Esophagus (tissue), 2 donors: ENCODE results near the gene EBP. TPM values are rescaled to one million over a fixed set of nuclear protein-coding genes. Genes with fewer than 3 reads are reported as not detected.

Experiments
- H3K27ac ChIP-seq, 2 donors: one replicate each; pipeline ENCODE4 v1.5.1; 2013; ENCODE audit warnings: low read depth in 2 of 2, mild to moderate bottlenecking in 2 of 2, inconsistent platforms in 1 of 2, low read length in 1 of 2, moderate library complexity in 1 of 2
- H3K27me3 ChIP-seq, 2 donors: one replicate each; pipeline ENCODE4 v1.6.1; 2013; ENCODE audit warnings: low read length in 2 of 2, control low read depth in 1 of 2, mild to moderate bottlenecking in 1 of 2; ENCODE audit not compliant: insufficient read depth in 2 of 2, control insufficient read depth in 1 of 2
- H3K36me3 ChIP-seq, 2 donors: one replicate each; pipeline ENCODE4 v1.6.1; 2013; ENCODE audit warnings: low read length in 1 of 2; ENCODE audit not compliant: control insufficient read depth in 2 of 2, insufficient read depth in 2 of 2
- H3K4me1 ChIP-seq, 2 donors: one replicate each; pipeline ENCODE4 v1.6.1; 2013; ENCODE audit warnings: low read length in 1 of 2; ENCODE audit not compliant: control insufficient read depth in 2 of 2, insufficient read depth in 2 of 2
- H3K4me3 ChIP-seq, 2 donors: one replicate each; pipeline ENCODE4 v1.5.1; 2013; ENCODE audit warnings: low read length in 2 of 2, mild to moderate bottlenecking in 2 of 2, low read depth in 1 of 2, moderate library complexity in 1 of 2
- H3K9me3 ChIP-seq, 2 donors: one replicate each; pipeline ENCODE4 v1.6.1; 2013; ENCODE audit warnings: mild to moderate bottlenecking in 2 of 2, low read depth in 1 of 2, low read length in 1 of 2, moderate library complexity in 1 of 2; ENCODE audit not compliant: control insufficient read depth in 2 of 2, insufficient read depth in 1 of 2
- WGBS, 2 donors: extraction: QIAGEN DNeasy Blood & Tissue Kit; methylation state at CpG; one replicate each; pipeline ENCODE4 v1.1.7; 2013; 5-methylcytosine and 5-hydroxymethylcytosine counted together
- polyA plus RNA-seq, 2 donors: library from polyadenylated mRNA; stranded (reverse); fragments of 200-250 nt; gene quantifications; one replicate each; pipeline ENCODE4 v1.2.3, GENCODE V29; 2013
- donor health status: healthy with polysubstance abuse.
- donor health status: Bipolar disorder and iron deficiency.

Gene EBP
- polyA plus RNA-seq, 2 donors, result 151 to 179 TPM

- H3K27me3 ChIP-seq, result no peaks in the 10 kb centered on the region
- no peak overlapping the region for H3K27ac ChIP-seq
- no peaks in the 10 kb centered on the region for H3K9me3 ChIP-seq
- peaks cover 4 to 24% of the 10 kb centered on the region in 2 donors for H3K36me3 ChIP-seq
- peaks cover 0 to 2% of the 10 kb centered on the region in 2 donors for H3K4me1 ChIP-seq
- 93% methylated on average over 19 of the region's 19 CpGs for WGBS, 2 donors
- H3K4me3 ChIP-seq, result no peak overlapping the region
Measured at GRCh38 chrX:48477960-48478755, 43.5 kb upstream of the EBP start.

DNA sequence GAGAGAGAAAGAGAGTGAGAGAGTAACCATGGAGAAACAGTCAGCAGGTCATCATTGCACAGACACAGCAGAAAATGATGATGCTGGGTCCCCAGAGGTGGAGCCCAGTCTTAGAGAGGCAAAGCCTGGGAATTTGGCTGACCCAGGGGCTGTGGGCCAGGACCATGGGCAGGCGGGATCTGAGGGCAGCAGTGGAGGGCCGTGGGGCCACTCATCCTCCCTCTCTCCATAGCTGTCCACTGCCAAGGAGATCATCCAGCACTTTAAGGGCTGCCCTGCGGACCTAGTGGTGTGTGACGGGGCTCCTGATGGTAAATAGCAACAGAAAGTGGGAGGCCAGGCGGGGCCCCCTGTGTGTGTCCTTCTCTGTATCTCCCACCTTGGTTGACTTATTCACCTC lies 42.8 kb upstream of the EBP start:
- H3K36me3 ChIP-seq, result peaks cover 4 to 28% of the 10 kb centered on the region in 2 donors
- H3K4me1 ChIP-seq, result peaks cover 0 to 2% of the 10 kb centered on the region in 2 donors
- H3K9me3 ChIP-seq, result no peaks in the 10 kb centered on the region
- H3K4me3 ChIP-seq, result no peak overlapping the region
- whole genome bisulfite sequencing, 2 donors, result 89 to 94% methylated on average over 5 of the region's 5 CpGs
- no peak overlapping the region for H3K27ac ChIP-seq
- H3K27me3 ChIP-seq, result no peaks in the 10 kb centered on the region

- no peak overlapping the region for H3K27ac ChIP-seq
- H3K36me3 ChIP-seq, result peaks cover 4 to 28% of the 10 kb centered on the region in 2 donors
- WGBS, 2 donors, result 82 to 91% methylated on average over 3 of the region's 3 CpGs
- no peaks in the 10 kb centered on the region for H3K9me3 ChIP-seq
- no peaks in the 10 kb centered on the region for H3K27me3 ChIP-seq
- peaks cover 0 to 2% of the 10 kb centered on the region in 2 donors for H3K4me1 ChIP-seq
- H3K4me3 ChIP-seq, result no peak overlapping the region
Measured at GRCh38 chrX:48480142-48480541, 41.5 kb upstream of the EBP start.

- Histone ChIP-seq H3K9me3 (no peaks in the 10 kb centered on the region), H3K27ac (no peak overlapping the region), H3K4me3 (no peak overlapping the region), H3K27me3 (no peaks in the 10 kb centered on the region), H3K4me1 (peaks cover 0 to 2% of the 10 kb centered on the region in 2 donors), H3K36me3 (peaks cover 4 to 28% of the 10 kb centered on the region in 2 donors)
- WGBS, 2 donors, result 89 to 91% methylated on average over 3 of the region's 3 CpGs
Measured at GRCh38 chrX:48480583-48480982, 41.0 kb upstream of the EBP start.

DNA sequence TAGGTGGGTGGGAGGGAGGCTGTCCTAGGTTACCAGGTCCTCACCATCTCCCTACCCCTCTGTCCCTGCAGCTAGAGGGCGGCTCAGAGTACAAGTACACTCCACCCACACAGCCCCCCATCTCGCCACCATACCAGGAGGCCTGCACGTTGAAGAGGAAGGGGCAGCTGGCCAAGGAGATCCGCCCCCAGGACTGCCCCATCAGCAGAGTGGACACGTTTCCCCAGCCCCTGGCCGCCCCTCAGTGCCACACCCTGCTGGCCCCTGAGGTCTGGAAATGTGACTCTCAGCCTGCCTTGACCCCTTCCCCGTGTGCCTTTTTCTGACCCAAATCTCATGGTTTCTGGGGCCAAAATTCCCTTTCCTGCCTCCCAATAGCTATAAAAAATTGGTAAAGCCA lies 39.1 kb upstream of the EBP start:
- no peaks in the 10 kb centered on the region for H3K27me3 ChIP-seq
- no peaks in the 10 kb centered on the region for H3K4me1 ChIP-seq
- no peak overlapping the region for H3K27ac ChIP-seq
- H3K9me3 ChIP-seq, result no peaks in the 10 kb centered on the region
- H3K36me3 ChIP-seq, result peaks cover 4 to 28% of the 10 kb centered on the region in 2 donors
- 71 to 75% methylated on average over 7 of the region's 7 CpGs for WGBS, 2 donors
- no peak overlapping the region for H3K4me3 ChIP-seq

DNA sequence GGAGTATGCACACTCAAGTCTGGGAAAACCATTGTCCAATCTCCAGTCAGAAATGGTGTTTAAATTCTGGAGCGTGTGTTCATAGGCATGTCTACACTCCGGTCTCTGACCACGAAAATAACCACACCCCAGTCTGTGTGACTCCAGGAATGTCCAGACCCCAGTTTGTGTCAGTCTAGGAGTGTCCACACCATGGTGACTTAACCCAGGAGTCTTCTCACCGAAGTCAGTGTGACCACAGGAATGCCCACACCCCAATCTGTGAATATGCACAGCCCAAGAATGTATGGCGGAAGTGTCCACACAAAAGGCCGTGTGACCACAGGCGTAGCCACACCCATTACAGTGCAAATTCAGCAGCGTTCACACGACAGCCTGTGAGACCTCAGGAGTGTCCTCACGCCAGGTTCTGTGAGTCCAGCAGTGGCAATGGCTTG lies 34.2 kb upstream of the EBP start:
- H3K27me3 ChIP-seq, result no peaks in the 10 kb centered on the region
- peak overlapping the region in 1 of 2 donors; percentile 24 for H3K27ac ChIP-seq
- peaks cover 0 to 7% of the 10 kb centered on the region in 2 donors for H3K36me3 ChIP-seq
- H3K4me1 ChIP-seq, result peaks cover 0 to 7% of the 10 kb centered on the region in 2 donors
- no peak overlapping the region for H3K4me3 ChIP-seq
- peaks cover 0 to 2% of the 10 kb centered on the region in 2 donors for H3K9me3 ChIP-seq
- WGBS, 2 donors, result 76% methylated on average over 10 of the region's 10 CpGs

GRCh38 chrX:48488034-48488433 lies 33.6 kb upstream of the EBP start:
- H3K4me1 ChIP-seq, result peaks cover 0 to 7% of the 10 kb centered on the region in 2 donors
- H3K27ac ChIP-seq, result no peak overlapping the region
- H3K4me3 ChIP-seq, result no peak overlapping the region
- H3K36me3 ChIP-seq, result peaks cover 0 to 3% of the 10 kb centered on the region in 2 donors
- H3K27me3 ChIP-seq, result no peaks in the 10 kb centered on the region
- H3K9me3 ChIP-seq, result peaks cover 0 to 2% of the 10 kb centered on the region in 2 donors
- 83 to 94% methylated on average over 3 of the region's 3 CpGs for WGBS, 2 donors

GRCh38 chrX:48489296-48489695 lies 32.3 kb upstream of the EBP start:
- peaks cover 0 to 2% of the 10 kb centered on the region in 2 donors for H3K9me3 ChIP-seq
- H3K27ac ChIP-seq, result no peak overlapping the region
- H3K36me3 ChIP-seq, result no peaks in the 10 kb centered on the region
- no peaks in the 10 kb centered on the region for H3K27me3 ChIP-seq
- WGBS, 2 donors, result 79 to 87% methylated on average over 9 of the region's 9 CpGs
- H3K4me3 ChIP-seq, result no peak overlapping the region
- H3K4me1 ChIP-seq, result peaks cover 0 to 7% of the 10 kb centered on the region in 2 donors

- no peaks in the 10 kb centered on the region for H3K27me3 ChIP-seq
- 40 to 71% methylated on average over 2 of the region's 2 CpGs for WGBS, 2 donors
- peaks cover 0 to 7% of the 10 kb centered on the region in 2 donors for H3K4me1 ChIP-seq
- no peaks in the 10 kb centered on the region for H3K36me3 ChIP-seq
- no peak overlapping the region for H3K4me3 ChIP-seq
- peaks cover 0 to 2% of the 10 kb centered on the region in 2 donors for H3K9me3 ChIP-seq
- H3K27ac ChIP-seq, result peak overlapping the region; percentile 81 to 83
Measured at GRCh38 chrX:48489892-48490291, 31.7 kb upstream of the EBP start.

- WGBS, 2 donors, result 50 to 67% methylated on average over 8 of the region's 8 CpGs
- Histone ChIP-seq H3K27me3 (no peaks in the 10 kb centered on the region), H3K27ac (peak overlapping the region; percentile 81 to 83), H3K4me1 (peaks cover 0 to 7% of the 10 kb centered on the region in 2 donors), H3K4me3 (no peak overlapping the region), H3K36me3 (no peaks in the 10 kb centered on the region), H3K9me3 (peaks cover 0 to 2% of the 10 kb centered on the region in 2 donors)
Measured at GRCh38 chrX:48490661-48491060, 30.9 kb upstream of the EBP start.
